Head of caudate nucleus (tissue), 42 donors: ENCODE measurements around the gene CCDC28A.

Experiments
- DNase-seq, 42 donors: peaks; one replicate each; pipeline versions ENCODE4 v3.0.0 to v3.0.0-alpha.2; 2020 to 2021; ENCODE audit warnings: mixed read lengths in 7 of 42
- intact Hi-C: fragments of 100-400 bp; cut with DNase I; formaldehyde crosslinking; loops from one replicate; pipeline ENCODE4 v1.15.0; 2022

The CCDC28A gene

GRCh38 chr6:138785980-138786379 is 12.4 kb downstream of the CCDC28A start:
- DNase-seq, result peak in 15 of 42 donors; percentile 5 to 68 (median 31)
- intact Hi-C loops, result no loop called here

- DNase-seq, result no peak
- intact Hi-C loops, result no loop called here
These were observed 13.6 kb downstream of the CCDC28A start for GRCh38 chr6:138787138-138787537.

- peak in 4 of 42 donors; percentile 4 to 29 (median 14) for DNase-seq
- intact Hi-C loops, result no loop called here
These were observed 22.4 kb downstream of the CCDC28A start, which contains the start of gene ECT2L for GRCh38 chr6:138795809-138796603. TSS of gene ECT2L (plus strand) at chr6:138796087. CDS start at chr6:138813275, 17,188 bp downstream.

GRCh38 chr6:138796771-138797170 is 23.2 kb downstream of the CCDC28A start:
- no peak for DNase-seq
- intact Hi-C loops, result no loop called here

GRCh38 chr6:138797806-138798446 is 24.4 kb downstream of the CCDC28A start:
- DNase-seq, result no peak
- intact Hi-C loops, result no loop called here

- intact Hi-C loops, result no loop called here
- no peak for DNase-seq
These were observed 27.0 kb downstream of the CCDC28A start for GRCh38 chr6:138800377-138801150.

GRCh38 chr6:138803331-138803730 is 29.8 kb downstream of the CCDC28A start:
- DNase-seq, result no peak
- intact Hi-C loops, result no loop called here

GRCh38 chr6:138803861-138804260 is 30.3 kb downstream of the CCDC28A start:
- DNase-seq, result no peak
- intact Hi-C loops, result no loop called here

GRCh38 chr6:138805016-138805765 is 31.6 kb downstream of the CCDC28A start:
- DNase-seq, result no peak
- intact Hi-C loops, result no loop called here

- intact Hi-C loops, result no loop called here
- DNase-seq, result no peak
These were observed 33.3 kb downstream of the CCDC28A start for GRCh38 chr6:138806889-138807288.

- intact Hi-C loops, result no loop called here
- DNase-seq, result no peak
These were observed 36.1 kb downstream of the CCDC28A start for GRCh38 chr6:138809677-138810076.

- intact Hi-C loops, result no loop called here
- no peak for DNase-seq
These were observed 38.3 kb downstream of the CCDC28A start for GRCh38 chr6:138811866-138812265.

- intact Hi-C loops, result no loop called here
These were observed 40.7 kb downstream of the CCDC28A start for GRCh38 chr6:138814179-138814834.

GRCh38 chr6:138815221-138815620 is 41.7 kb downstream of the CCDC28A start:
- intact Hi-C loops, result loop anchor here (5.0 kb wide), 2 partner anchors 172 to 547 kb away; partner anchors contain the start of gene REPS1
- no peak for DNase-seq

More at GRCh38 chr6:138814179-138814834, 40.7 kb downstream of the CCDC28A start:
- DNase-seq, result no peak

- DNase-seq, result peak in 4 of 42 donors; percentile 12 to 62 (median 37)
- intact Hi-C loops, result loop anchor here (5.0 kb wide), 2 partner anchors 171 to 546 kb away; partner anchors contain the start of gene REPS1
These were observed 42.4 kb downstream of the CCDC28A start for GRCh38 chr6:138815797-138816528.

- intact Hi-C loops, result loop anchor here (5.0 kb wide), 2 partner anchors 170 to 545 kb away; partner anchors contain the start of gene REPS1
- no peak for DNase-seq
These were observed 44.2 kb downstream of the CCDC28A start for GRCh38 chr6:138817799-138818198.

GRCh38 chr6:138818496-138819194 is 45.1 kb downstream of the CCDC28A start:
- DNase-seq, result no peak
- intact Hi-C loops, result loop anchor here (5.0 kb wide), 2 partner anchors 169 to 544 kb away; partner anchors contain the start of gene REPS1
